ENCODE measurements around the gene GADD45G. TPM values are rescaled to one million over a fixed set of nuclear protein-coding genes. Genes with fewer than 3 reads are reported as not detected.

GADD45G gene
- polyA plus RNA-seq, 3 donors, result 1.1 to 9.0 (median 1.3) TPM

DNA sequence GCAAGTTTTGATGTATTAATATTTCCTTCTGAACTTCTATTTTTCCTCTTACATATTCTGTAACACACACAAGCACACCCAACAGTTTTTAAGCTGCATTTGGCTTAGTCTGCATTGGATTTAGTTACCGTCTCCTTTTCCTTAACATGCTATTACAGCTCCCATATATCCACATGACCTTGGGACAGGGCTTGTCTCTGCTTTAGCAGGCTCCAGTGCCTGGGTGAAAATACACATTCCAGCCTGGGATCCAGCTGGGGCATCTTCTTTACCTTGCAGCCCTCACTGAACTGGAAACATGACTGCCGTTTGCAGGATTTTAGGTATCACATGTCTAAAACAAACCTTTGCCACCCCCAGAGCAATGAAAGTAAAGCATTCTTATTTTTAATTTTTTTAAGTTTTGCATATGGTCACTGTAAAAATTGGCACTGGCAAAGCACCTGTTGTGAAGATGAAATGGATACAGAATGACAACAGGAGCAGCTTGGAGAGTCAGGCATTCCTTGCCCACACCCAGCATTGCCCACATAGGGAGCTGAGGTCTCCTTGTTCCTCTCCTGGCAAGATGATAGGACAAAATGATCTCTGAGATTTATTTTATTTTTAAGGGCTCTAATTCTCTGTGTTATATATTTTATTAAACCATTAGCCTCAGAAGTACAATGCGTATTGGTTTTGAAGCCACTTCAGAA, 4.0 kb downstream of the GADD45G start:
- peaks cover 3 to 11% (median 7%) of the 10 kb centered on the region in 7 donors for H3K9me3 Mint-ChIP-seq
- WGBS (ENCODE audit: insufficient coverage), result 96% methylated on average over 2 of the region's 3 CpGs
- no peaks in the 10 kb centered on the region for H4K20me1 ChIP-seq (ENCODE audit: insufficient read depth, low read length)
- no peak overlapping the region for H3K27ac ChIP-seq (ENCODE audit: low read depth in 1 of 2, low read length in 2 of 2)
- H3K4me1 Mint-ChIP-seq, result peaks cover 24% of the 10 kb centered on the region
- H3K4me2 ChIP-seq (replicated peaks; ENCODE audit: extremely low read depth, low read length, poor library complexity, severe bottlenecking), result no peak overlapping the region
- no peak overlapping the region for H2AFZ ChIP-seq (ENCODE audit: insufficient read depth, low read depth, low read length, poor library complexity, severe bottlenecking)
- intact Hi-C loops (cut with micrococcal nuclease), result loop anchor here in 1 of 2 donors (10.0 kb wide), 1 partner anchor 1256 kb away; no protein-coding TSS in a partner anchor
- H3K9me3 ChIP-seq (replicated peaks in 1 of 2; ENCODE audit: control insufficient read depth in 1 of 2, insufficient read depth in 1 of 2, low read length in 2 of 2), result no peaks in the 10 kb centered on the region
- TF ChIP-seq, protein P1, sequence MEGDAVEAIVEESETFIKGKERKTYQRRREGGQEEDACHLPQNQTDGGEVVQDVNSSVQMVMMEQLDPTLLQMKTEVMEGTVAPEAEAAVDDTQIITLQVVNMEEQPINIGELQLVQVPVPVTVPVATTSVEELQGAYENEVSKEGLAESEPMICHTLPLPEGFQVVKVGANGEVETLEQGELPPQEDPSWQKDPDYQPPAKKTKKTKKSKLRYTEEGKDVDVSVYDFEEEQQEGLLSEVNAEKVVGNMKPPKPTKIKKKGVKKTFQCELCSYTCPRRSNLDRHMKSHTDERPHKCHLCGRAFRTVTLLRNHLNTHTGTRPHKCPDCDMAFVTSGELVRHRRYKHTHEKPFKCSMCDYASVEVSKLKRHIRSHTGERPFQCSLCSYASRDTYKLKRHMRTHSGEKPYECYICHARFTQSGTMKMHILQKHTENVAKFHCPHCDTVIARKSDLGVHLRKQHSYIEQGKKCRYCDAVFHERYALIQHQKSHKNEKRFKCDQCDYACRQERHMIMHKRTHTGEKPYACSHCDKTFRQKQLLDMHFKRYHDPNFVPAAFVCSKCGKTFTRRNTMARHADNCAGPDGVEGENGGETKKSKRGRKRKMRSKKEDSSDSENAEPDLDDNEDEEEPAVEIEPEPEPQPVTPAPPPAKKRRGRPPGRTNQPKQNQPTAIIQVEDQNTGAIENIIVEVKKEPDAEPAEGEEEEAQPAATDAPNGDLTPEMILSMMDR (IDR thresholded peaks at IDR 0.05), result no peak
- no peak overlapping the region for H3K27ac Mint-ChIP-seq
- no peak overlapping the region for H3K4me3 Mint-ChIP-seq
- H3K4me1 ChIP-seq (ENCODE audit: control insufficient read depth in 1 of 2, insufficient read depth in 2 of 2, low read length in 2 of 2), result peaks cover 33 to 35% of the 10 kb centered on the region in 2 donors
- H3K9ac ChIP-seq (ENCODE audit: insufficient read depth, low read length, poor library complexity, severe bottlenecking), result no peak overlapping the region
- H3K36me3 Mint-ChIP-seq, result no peaks in the 10 kb centered on the region
- peaks cover 18 to 37% (median 26%) of the 10 kb centered on the region in 3 donors for H3K27me3 Mint-ChIP-seq (ENCODE audit: low read depth in 3 of 3)
- DNase-seq, result no peak
- peaks cover 4 to 22% of the 10 kb centered on the region in 2 donors for H3K27me3 ChIP-seq (ENCODE audit: control insufficient read depth in 2 of 2, insufficient read depth in 2 of 2, low read length in 2 of 2)
- no peaks in the 10 kb centered on the region for H3K36me3 ChIP-seq (replicated peaks in 1 of 2; ENCODE audit: control insufficient read depth in 1 of 2, insufficient read depth in 2 of 2, low read length in 2 of 2)
- no peak overlapping the region for H3K4me3 ChIP-seq (replicated peaks in 1 of 3; ENCODE audit: low read depth in 2 of 3, low read length in 3 of 3)
- H3K79me2 ChIP-seq (ENCODE audit: insufficient read depth, low read length), result no peaks in the 10 kb centered on the region

DNA sequence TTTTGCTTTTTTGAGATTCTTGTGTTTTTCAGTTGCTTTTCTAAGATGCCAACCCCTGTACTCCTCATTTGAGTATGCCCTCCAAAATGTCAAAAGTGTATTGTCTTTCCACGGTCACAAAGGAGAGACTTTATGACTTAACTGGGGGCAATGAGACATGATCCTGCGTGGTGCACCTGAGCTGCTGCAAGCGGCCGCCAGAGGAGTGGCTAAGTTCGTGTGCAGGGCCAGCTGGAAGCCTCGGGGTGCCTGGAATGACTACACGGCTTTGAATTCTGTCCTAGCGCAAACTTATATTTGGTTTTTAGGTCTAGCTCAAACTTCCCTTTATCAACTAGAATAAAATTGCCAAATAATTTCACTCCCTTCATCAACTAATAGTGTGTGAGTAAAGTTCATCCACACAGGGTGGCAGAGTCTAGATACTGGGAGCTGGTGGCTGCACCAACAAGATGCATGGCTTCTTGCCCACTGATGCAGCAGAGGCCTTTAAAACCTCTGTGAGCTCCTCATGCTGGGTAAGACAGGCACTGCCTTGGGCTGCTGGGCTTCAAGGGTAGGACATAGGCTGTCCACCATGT, 4.7 kb downstream of the GADD45G start:
- Histone ChIP-seq H3K4me1 (ENCODE audit: control insufficient read depth in 1 of 2, insufficient read depth in 2 of 2, low read length in 2 of 2) (peaks cover 26 to 27% of the 10 kb centered on the region in 2 donors), H2AFZ (ENCODE audit: insufficient read depth, low read depth, low read length, poor library complexity, severe bottlenecking) (no peak overlapping the region), H3K9ac (ENCODE audit: insufficient read depth, low read length, poor library complexity, severe bottlenecking) (no peak overlapping the region), H4K20me1 (ENCODE audit: insufficient read depth, low read length) (no peaks in the 10 kb centered on the region), H3K79me2 (ENCODE audit: insufficient read depth, low read length) (no peaks in the 10 kb centered on the region), H3K4me3 (replicated peaks in 1 of 3; ENCODE audit: low read depth in 2 of 3, low read length in 3 of 3) (no peak overlapping the region), H3K27me3 (ENCODE audit: control insufficient read depth in 2 of 2, insufficient read depth in 2 of 2, low read length in 2 of 2) (peaks cover 3 to 15% of the 10 kb centered on the region in 2 donors), H3K4me2 (replicated peaks; ENCODE audit: extremely low read depth, low read length, poor library complexity, severe bottlenecking) (no peak overlapping the region), H3K27ac (ENCODE audit: low read depth in 1 of 2, low read length in 2 of 2) (no peak overlapping the region), H3K9me3 (replicated peaks in 1 of 2; ENCODE audit: control insufficient read depth in 1 of 2, insufficient read depth in 1 of 2, low read length in 2 of 2) (no peaks in the 10 kb centered on the region), H3K36me3 (replicated peaks in 1 of 2; ENCODE audit: control insufficient read depth in 1 of 2, insufficient read depth in 2 of 2, low read length in 2 of 2) (no peaks in the 10 kb centered on the region)
- no peak overlapping the region for H3K27ac Mint-ChIP-seq
- peaks cover 14 to 30% (median 24%) of the 10 kb centered on the region in 3 donors for H3K27me3 Mint-ChIP-seq (ENCODE audit: low read depth in 3 of 3)
- intact Hi-C loops (cut with micrococcal nuclease), result loop anchor here in 1 of 2 donors (10.0 kb wide), 2 partner anchors 175 to 1255 kb away; no protein-coding TSS in a partner anchor
- TF ChIP-seq, protein P1 (IDR thresholded peaks at IDR 0.05), result no peak
- no peak overlapping the region for H3K4me3 Mint-ChIP-seq
- peaks cover 20% of the 10 kb centered on the region for H3K4me1 Mint-ChIP-seq
- peaks cover 3 to 11% (median 7%) of the 10 kb centered on the region in 7 donors for H3K9me3 Mint-ChIP-seq
- WGBS (ENCODE audit: insufficient coverage), result 100% methylated on average over 4 of the region's 8 CpGs
- no peaks in the 10 kb centered on the region for H3K36me3 Mint-ChIP-seq
- no peak for DNase-seq
